Mesendoderm (in vitro differentiated cells): ENCODE data around the gene GRK1.

Experiments used
- DNase-seq: peaks from one replicate; pipeline ENCODE4 v3.0.0; 2013
- H2AK5ac ChIP-seq: 2 replicates; pipeline ENCODE4 v1.6.1; 2013; ENCODE audit warnings: low read length, inconsistent platforms
- H2BK120ac ChIP-seq: 2 replicates; pipeline ENCODE4 v1.6.1; 2013; ENCODE audit warnings: low read depth, mild to moderate bottlenecking, low read length, moderate library complexity, mixed read lengths
- H2BK15ac ChIP-seq: replicated peaks from 2 replicates; pipeline ENCODE4 v1.6.1; 2013; ENCODE audit warnings: low read depth, mild to moderate bottlenecking, moderate library complexity
- H2BK5ac ChIP-seq: 2 replicates; pipeline ENCODE4 v1.6.1; 2013; ENCODE audit warnings: low read length, inconsistent platforms
- H3K18ac ChIP-seq: 2 replicates; pipeline ENCODE4 v1.6.1; 2013; ENCODE audit warnings: mild to moderate bottlenecking, low read length, mixed read lengths
- H3K23ac ChIP-seq: one replicate; pipeline ENCODE4 v1.6.1; 2013; ENCODE audit warnings: low read length
- H3K27ac ChIP-seq: 2 replicates; pipeline ENCODE4 v1.5.1; 2013; ENCODE audit warnings: low read depth, mild to moderate bottlenecking, inconsistent platforms, low read length, moderate library complexity
- H3K27me3 ChIP-seq: 2 replicates; pipeline ENCODE4 v1.6.1; 2013; ENCODE audit warnings: low read length, control low read depth, mild to moderate bottlenecking, inconsistent platforms; ENCODE audit not compliant: insufficient read depth, poor library complexity
- H3K36me3 ChIP-seq: 2 replicates; pipeline ENCODE4 v1.6.1; 2013; ENCODE audit warnings: low read length, inconsistent platforms; ENCODE audit not compliant: control insufficient read depth, insufficient read depth
- H3K4ac ChIP-seq: one replicate; pipeline ENCODE4 v1.6.1; 2013; ENCODE audit warnings: low read depth, mild to moderate bottlenecking, low read length, moderate library complexity
- H3K4me1 ChIP-seq: 2 replicates; pipeline ENCODE4 v1.6.1; 2013; ENCODE audit warnings: low read depth, low read length, inconsistent platforms; ENCODE audit not compliant: control insufficient read depth
- H3K4me2 ChIP-seq: 2 replicates; pipeline ENCODE4 v1.6.1; 2013; ENCODE audit warnings: low read length
- H3K4me3 ChIP-seq: 2 replicates; pipeline ENCODE4 v1.5.1; 2013; ENCODE audit warnings: mild to moderate bottlenecking, low read length
- H3K56ac ChIP-seq: one replicate; pipeline ENCODE4 v1.6.1; 2013; ENCODE audit warnings: low read length
- H3K79me1 ChIP-seq: 2 replicates; pipeline ENCODE4 v1.6.1; 2013; ENCODE audit warnings: low read length, inconsistent platforms
- H3K79me2 ChIP-seq: 2 replicates; pipeline ENCODE4 v1.6.1; 2013; ENCODE audit warnings: mild to moderate bottlenecking, low read length; ENCODE audit not compliant: control insufficient read depth, insufficient read depth
- H3K9ac ChIP-seq: 2 replicates; pipeline ENCODE4 v1.6.1; 2013; ENCODE audit warnings: low read length, inconsistent platforms
- H4K5ac ChIP-seq: one replicate; pipeline ENCODE4 v1.6.1; 2013; ENCODE audit warnings: low read length
- H4K8ac ChIP-seq: one replicate; pipeline ENCODE4 v1.6.1; 2013; ENCODE audit warnings: low read depth, mild to moderate bottlenecking, control low read depth, low read length, moderate library complexity
- WGBS: extraction: QIAGEN DNeasy Blood & Tissue Kit; methylation state at CpG from one replicate; pipeline ENCODE4 v1.1.7; 2013; ENCODE audit warnings: low lambda C conversion rate, missing lambda C conversion rate; ENCODE audit not compliant: insufficient coverage; ENCODE audit errors: extremely low coverage; 5-methylcytosine and 5-hydroxymethylcytosine counted together

GRK1 gene

DNA sequence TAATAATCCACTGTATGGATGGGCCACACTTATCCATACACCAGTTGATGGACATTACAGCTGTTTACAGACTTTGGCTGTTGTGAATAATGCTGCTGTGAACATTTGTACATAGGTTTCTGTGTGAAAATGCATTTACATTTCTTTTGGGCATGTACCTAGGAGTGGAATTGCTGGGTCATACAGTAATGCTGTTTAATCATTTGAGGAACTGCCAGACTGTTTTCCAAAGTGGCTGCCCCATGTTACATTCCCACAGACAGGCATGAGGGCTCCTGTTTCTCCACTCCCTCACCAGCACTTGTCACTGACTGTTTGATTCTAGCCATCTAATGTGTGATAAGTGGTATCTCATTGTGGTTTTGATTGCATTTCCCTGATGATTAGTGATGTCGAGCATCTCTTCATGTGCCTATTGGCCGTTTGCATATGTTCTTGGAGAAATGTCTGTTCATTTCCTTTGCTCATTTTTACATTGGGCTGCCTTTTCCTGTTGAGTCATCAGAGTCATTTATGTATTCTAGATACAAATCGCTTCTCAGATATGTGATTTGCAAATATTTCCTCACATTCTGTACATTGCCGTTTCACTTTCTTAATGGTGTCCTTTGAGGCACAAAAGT lies 104.8 kb downstream of the GRK1 start:
- DNase-seq = no peak
- Histone ChIP-seq H4K5ac (no peak overlapping the region), H3K27me3 (no peaks in the 10 kb centered on the region), H2BK120ac (no peak overlapping the region), H3K23ac (no peak overlapping the region), H3K36me3 (no peaks in the 10 kb centered on the region), H3K27ac (no peak overlapping the region), H3K4me3 (no peak overlapping the region), H3K79me2 (no peaks in the 10 kb centered on the region), H3K4me2 (no peak overlapping the region), H4K8ac (no peak overlapping the region), H2BK5ac (no peak overlapping the region), H3K18ac (no peak overlapping the region), H2AK5ac (no peak overlapping the region), H3K79me1 (no peaks in the 10 kb centered on the region), H3K56ac (no peak overlapping the region), H3K4ac (no peak overlapping the region), H3K4me1 (no peaks in the 10 kb centered on the region), H3K9ac (no peak overlapping the region), H2BK15ac (no peak overlapping the region)
- no CpG with 5 or more reads among the region's 4 CpGs for WGBS

GRCh38 chr13:113774177-113775107 lies 107.4 kb downstream of the GRK1 start:
- Histone ChIP-seq H3K18ac (no peak overlapping the region), H3K4me1 (no peaks in the 10 kb centered on the region), H2BK5ac (no peak overlapping the region), H2AK5ac (no peak overlapping the region), H2BK15ac (no peak overlapping the region), H3K4me2 (no peak overlapping the region), H3K9ac (no peak overlapping the region), H3K4ac (no peak overlapping the region), H3K4me3 (no peak overlapping the region), H3K27ac (no peak overlapping the region), H4K5ac (no peak overlapping the region), H2BK120ac (no peak overlapping the region), H4K8ac (no peak overlapping the region), H3K79me1 (no peaks in the 10 kb centered on the region), H3K27me3 (no peaks in the 10 kb centered on the region), H3K56ac (no peak overlapping the region), H3K36me3 (no peaks in the 10 kb centered on the region), H3K23ac (no peak overlapping the region), H3K79me2 (no peaks in the 10 kb centered on the region)
- no peak for DNase-seq
- 100% methylated on average over 5 of the region's 9 CpGs for WGBS

DNA sequence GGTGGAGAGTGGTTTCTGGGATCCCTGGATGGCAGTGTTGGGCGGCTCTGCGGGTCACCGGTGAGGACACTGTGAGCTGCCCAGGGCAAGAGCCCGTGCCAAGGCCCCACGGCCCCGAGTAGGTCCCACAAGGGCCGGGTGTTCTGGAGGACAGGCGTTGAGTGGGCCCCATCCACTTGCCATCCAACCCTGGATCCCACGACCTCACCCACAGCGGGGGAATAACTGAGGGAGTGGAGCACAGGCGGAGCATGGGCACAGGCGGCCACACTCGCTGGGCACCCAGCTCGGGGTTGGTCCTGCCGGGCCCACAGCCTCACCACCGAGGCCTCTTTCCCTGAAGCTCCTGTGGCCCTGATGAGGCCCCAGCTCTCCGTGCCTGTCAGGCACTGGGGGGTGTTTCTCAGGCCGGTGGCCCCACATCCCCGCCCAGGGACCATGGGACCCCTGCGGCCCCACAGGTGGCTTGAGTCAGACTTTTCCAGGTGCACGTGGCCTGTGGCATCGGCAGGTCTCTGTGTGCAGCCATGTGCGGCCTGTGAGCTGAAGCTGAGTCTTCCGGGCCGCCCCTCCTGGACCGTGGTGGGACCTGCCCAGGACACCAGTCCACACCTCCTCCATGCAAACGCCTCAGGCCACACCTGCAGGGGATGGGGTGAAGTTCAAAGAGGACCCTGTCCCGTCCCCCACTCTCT lies 108.6 kb downstream of the GRK1 start:
- Histone ChIP-seq H3K56ac (no peak overlapping the region), H2BK15ac (no peak overlapping the region), H3K9ac (no peak overlapping the region), H2AK5ac (no peak overlapping the region), H3K4ac (no peak overlapping the region), H3K79me1 (no peaks in the 10 kb centered on the region), H2BK120ac (no peak overlapping the region), H2BK5ac (no peak overlapping the region), H4K8ac (no peak overlapping the region), H3K4me2 (no peak overlapping the region), H3K36me3 (no peaks in the 10 kb centered on the region), H3K4me3 (no peak overlapping the region), H3K27me3 (no peaks in the 10 kb centered on the region), H3K79me2 (no peaks in the 10 kb centered on the region), H3K23ac (no peak overlapping the region), H4K5ac (no peak overlapping the region), H3K4me1 (no peaks in the 10 kb centered on the region), H3K27ac (no peak overlapping the region), H3K18ac (no peak overlapping the region)
- DNase-seq = no peak
- no CpG with 5 or more reads among the region's 28 CpGs for WGBS

- H3K4me3 ChIP-seq = no peak overlapping the region
- no peak overlapping the region for H3K9ac ChIP-seq
- H3K18ac ChIP-seq = no peak overlapping the region
- no peaks in the 10 kb centered on the region for H3K79me1 ChIP-seq
- no CpG with 5 or more reads among the region's 35 CpGs for WGBS
- no peaks in the 10 kb centered on the region for H3K4me1 ChIP-seq
- H3K4me2 ChIP-seq = no peak overlapping the region
- no peaks in the 10 kb centered on the region for H3K79me2 ChIP-seq
- H3K56ac ChIP-seq = no peak overlapping the region
- H3K36me3 ChIP-seq = no peaks in the 10 kb centered on the region
- H4K8ac ChIP-seq = no peak overlapping the region
- no peak overlapping the region for H2BK120ac ChIP-seq
- DNase-seq = no peak
- H3K27me3 ChIP-seq = no peaks in the 10 kb centered on the region
- no peak overlapping the region for H3K27ac ChIP-seq
- no peak overlapping the region for H2BK5ac ChIP-seq
- no peak overlapping the region for H3K23ac ChIP-seq
- no peak overlapping the region for H2BK15ac ChIP-seq
- H2AK5ac ChIP-seq = no peak overlapping the region
- no peak overlapping the region for H3K4ac ChIP-seq
- H4K5ac ChIP-seq = no peak overlapping the region
These were observed 109.5 kb downstream of the GRK1 start for GRCh38 chr13:113776231-113777125.
